SK-MEL-5 (cell line): ENCODE measurements around the gene GPR137. TPM values are rescaled to one million over a fixed set of nuclear protein-coding genes. Genes with fewer than 3 reads are reported as not detected.
A peak's percentile ranks its signal among the peaks of the same experiment; 100 is the strongest.
"Not testable (repeated sequence)": the region's sequence is repeated elsewhere in the genome, so short reads cannot be mapped to it uniquely, and the experiment has no call there.

Experiments
- DNase-seq: peaks from one replicate; pipeline ENCODE4 v3.0.0-alpha.2; 2016; ENCODE audit warnings: low read depth, low spot score
- in situ Hi-C: cut with HindIII; loops from 2 replicates; pipeline ENCODE4 v1.10.0; 2016; ENCODE audit warnings: low sequenced_read_pairs, high pct_unique_total_duplicates, low pct_unique_long_range_greater_than_20kb
- total RNA-seq: library from RNA; depleted of rRNA; stranded (reverse); fragments of >200 nt; shearing (Covaris generic); gene quantifications from 2 replicates; pipeline ENCODE4 v1.2.3, GENCODE V29; 2014

GPR137 gene
- total RNA-seq, 1 experiment from 2014 or later = 7.9 TPM

- in situ Hi-C loops = no loop called here
- no peak for DNase-seq
These were observed 21.4 kb downstream of the GPR137 start for GRCh38 chr11:64306876-64307622.

DNA sequence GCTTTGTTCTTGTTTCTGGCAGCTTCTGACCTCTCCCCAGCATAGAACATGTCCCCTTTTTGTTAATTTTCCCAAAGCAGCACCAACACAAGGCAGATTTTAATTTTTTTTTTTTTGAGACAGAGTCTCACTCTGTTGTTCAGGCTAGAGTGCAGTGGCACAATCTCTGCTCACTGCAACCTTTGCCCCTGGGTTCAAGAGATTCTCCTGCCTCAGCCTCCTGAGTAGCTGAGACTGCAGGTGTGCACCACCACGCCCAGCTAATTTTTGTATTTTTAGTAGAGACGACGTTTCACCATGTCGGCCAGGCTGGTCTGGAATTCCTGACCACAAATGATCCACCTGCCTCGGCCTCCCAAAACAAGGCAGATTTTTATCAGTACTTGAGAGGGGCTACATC is 22.1 kb downstream of the GPR137 start:
- in situ Hi-C loops, DNase-seq: not testable (repeated sequence)

DNA sequence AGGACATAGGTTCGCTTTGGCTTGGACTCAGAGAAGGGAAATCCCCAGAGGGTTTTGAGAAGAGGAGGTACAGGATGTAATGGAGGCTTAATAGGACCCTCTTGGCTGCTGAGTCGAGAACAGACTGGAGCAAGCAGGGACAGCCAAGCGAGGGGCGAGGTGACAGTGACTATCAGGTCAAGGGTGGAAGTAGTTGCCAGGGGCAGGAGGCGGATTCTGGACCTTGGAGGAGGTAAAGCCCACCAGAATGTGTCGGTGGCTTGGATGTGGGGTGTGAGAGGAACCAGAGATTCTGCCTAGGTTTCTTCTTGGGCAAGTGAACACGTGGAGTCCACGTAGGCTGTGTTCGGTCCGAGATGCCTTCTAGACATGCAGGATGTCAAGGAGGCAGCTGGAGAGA is 27.3 kb downstream of the GPR137 start:
- DNase-seq = no peak
- in situ Hi-C loops = no loop called here

GRCh38 chr11:64313491-64314145 is 28.0 kb downstream of the GPR137 start:
- in situ Hi-C loops = no loop called here
- DNase-seq = no peak

GRCh38 chr11:64314146-64314804 is 28.6 kb downstream of the GPR137 start:
- no peak for DNase-seq
- in situ Hi-C loops = no loop called here

GRCh38 chr11:64314805-64315561 is 29.3 kb downstream of the GPR137 start:
- in situ Hi-C loops = no loop called here
- DNase-seq = no peak

- in situ Hi-C loops, DNase-seq: not testable (repeated sequence)
These were observed 30.2 kb downstream of the GPR137 start for GRCh38 chr11:64315667-64316526.

DNA sequence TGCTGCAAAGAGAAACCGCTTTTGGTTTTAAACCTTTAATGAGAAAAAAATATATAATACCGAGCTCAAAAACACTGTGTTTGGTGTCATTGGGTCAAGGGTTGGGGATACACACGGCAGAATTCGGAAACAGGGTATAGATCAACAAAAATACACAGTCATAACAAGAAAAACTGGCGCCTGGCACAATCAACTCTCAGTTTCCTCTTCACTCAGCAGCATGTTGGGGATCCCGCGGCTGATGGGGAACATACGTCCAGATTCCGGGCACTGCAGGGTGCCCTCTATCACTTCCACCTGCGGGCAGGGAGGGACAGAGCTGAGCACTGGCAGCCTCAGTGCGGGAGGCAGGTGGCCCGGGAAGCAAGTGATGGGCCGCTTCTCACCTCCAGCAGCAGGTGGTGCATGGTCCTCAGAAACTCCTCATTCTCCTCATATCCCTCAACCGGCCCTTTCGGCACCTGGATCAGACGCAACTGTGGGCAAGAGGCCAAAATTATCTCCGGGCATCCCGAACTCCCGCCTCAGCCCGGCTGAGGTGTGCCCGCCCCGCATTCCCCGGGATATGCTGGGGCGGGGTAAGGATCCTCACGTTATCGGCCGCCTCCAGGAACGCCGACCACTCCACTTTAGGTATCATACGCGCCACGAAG is 31.1 kb downstream of the GPR137 start:
- no peak for DNase-seq
- in situ Hi-C loops = no loop called here

DNA sequence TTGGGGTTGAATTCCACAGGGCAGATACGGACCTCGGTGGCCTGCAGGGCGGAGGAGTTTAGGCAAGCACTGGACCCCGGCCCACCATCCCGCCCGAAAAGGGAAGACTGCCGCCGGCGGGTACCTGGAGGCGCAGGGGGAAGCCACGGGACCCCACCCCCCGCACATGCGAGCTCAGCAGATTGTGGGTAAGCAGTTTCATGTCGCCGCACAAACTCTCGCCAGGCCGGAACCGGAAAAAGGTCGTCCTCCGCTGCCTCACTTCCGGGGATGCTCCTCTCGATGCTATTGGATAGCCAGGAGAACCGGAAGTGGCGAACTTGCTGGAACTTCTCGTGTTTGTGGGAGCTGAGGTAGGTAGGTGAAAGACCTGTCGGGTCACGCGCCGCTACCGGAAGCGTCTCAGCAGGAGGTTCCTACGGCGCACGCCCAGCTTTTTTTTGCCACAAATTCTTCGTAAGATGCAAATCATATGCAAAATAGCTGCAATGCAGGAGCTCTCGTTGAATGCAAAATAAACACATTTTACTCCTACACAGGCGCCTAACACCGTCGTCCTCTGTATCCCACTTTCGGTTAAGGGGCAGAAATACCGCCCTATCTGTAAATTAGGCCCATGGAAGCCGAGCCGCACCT is 31.8 kb downstream of the GPR137 start, which contains the start of gene TRMT112:
Gene TRMT112 (minus strand): TSS at position 235 of the 636 bp plus-strand sequence. CDS start 33 bp downstream, at position 202.
- in situ Hi-C loops = no loop called here
- DNase-seq = peak; percentile 92

- in situ Hi-C loops = no loop called here
- peak; percentile 94 for DNase-seq
These were observed 32.5 kb downstream of the GPR137 start, which contains the start of gene PRDX5 for GRCh38 chr11:64317961-64318765. Gene PRDX5 (plus strand): TSS chr11:64318121. CDS start chr11:64318216, 95 bp downstream.

DNA sequence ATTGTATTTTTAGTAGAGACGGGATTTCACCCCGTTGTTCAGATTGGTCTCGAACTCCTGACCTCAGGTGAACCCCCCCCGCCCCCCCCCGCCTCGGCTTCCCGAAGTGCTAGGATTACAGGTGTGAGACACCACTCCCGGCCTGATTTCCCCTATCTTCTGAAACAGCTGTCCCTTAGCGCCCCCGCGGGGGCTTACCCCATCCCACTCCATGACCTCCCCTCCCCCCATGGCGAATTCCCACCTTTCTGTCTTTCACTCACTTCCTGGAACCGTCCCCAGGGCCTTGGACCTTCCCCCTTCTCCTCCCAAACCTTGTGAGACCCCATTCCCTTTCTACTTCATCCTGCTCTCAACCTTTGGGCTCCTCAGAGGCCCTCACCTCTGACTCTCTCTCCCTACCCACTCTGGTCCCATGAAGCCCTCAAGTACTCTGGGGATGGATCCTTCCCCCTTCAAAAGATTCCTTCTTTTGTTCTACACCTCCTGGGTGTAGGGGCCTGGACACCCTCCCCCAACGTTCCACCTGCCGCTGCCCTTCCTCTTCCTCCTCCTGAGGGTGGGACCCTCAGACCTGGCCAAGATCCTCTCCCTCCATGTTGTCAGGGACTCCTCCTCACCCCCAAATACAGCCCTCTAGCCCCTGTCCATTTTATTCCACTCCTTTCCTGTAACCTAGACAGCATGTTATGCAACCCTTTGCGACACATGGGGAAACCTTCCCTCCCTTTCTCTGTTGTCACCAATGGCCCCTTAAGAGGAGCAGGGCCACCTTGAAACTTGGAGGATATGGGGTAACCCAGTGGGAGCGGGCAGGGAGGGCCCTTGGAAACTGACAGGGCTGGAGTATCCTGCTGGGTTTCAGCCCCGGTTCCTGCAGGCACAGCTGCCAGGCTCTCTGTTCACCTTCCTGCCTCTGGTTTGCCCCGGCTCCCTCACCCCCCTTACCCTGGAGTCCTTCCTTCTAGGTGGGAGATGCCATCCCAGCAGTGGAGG is 33.4 kb downstream of the GPR137 start:
- no peak for DNase-seq
- in situ Hi-C loops = no loop called here

DNA sequence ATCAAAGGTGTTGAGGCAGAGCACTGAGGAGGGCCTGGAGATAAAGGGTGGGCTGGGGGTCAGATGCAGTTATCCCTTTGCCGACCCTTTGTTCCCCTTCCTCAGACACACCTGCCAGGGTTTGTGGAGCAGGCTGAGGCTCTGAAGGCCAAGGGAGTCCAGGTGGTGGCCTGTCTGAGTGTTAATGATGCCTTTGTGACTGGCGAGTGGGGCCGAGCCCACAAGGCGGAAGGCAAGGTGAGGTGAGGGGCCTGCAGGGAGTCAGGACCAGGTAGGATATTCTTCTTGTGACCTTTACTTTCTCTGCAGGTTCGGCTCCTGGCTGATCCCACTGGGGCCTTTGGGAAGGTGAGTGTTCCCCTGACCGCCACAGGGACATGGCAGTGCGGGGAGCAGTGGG is 34.9 kb downstream of the GPR137 start:
- DNase-seq = no peak
- in situ Hi-C loops = no loop called here

GRCh38 chr11:64321026-64321425 is 35.4 kb downstream of the GPR137 start:
- in situ Hi-C loops = no loop called here
- DNase-seq = no peak

DNA sequence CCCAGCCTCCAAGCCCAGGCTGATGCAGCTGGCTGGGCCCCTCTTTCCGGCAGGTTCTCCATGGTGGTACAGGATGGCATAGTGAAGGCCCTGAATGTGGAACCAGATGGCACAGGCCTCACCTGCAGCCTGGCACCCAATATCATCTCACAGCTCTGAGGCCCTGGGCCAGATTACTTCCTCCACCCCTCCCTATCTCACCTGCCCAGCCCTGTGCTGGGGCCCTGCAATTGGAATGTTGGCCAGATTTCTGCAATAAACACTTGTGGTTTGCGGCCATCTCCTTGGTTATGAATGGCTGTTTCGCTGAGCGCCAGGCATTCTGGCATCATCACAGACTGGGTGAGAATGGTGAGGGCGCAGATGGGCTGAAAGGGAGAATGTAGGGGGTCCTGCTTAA is 35.9 kb downstream of the GPR137 start:
- DNase-seq = no peak
- in situ Hi-C loops = no loop called here
